GM12865 (cell line): ENCODE results near the gene NCDN.

Experiments
- DNase-seq: peaks from one replicate; pipeline ENCODE4 v3.0.0; 2010; ENCODE audit warnings: low read depth
- H3K4me3 ChIP-seq: 2 replicates; pipeline ENCODE4 v1.5.1; 2011; ENCODE audit warnings: mild to moderate bottlenecking, low read depth, low read length, control low read depth
- TF ChIP-seq, protein P1 (sequence below): IDR thresholded peaks from 2 replicates; pipeline ENCODE4 v1.5.1; 2011; ENCODE audit warnings: low read length, control low read depth, low read depth, inconsistent platforms; ENCODE audit not compliant: insufficient read depth; ENCODE audit errors: missing control alignments

The NCDN gene

DNA sequence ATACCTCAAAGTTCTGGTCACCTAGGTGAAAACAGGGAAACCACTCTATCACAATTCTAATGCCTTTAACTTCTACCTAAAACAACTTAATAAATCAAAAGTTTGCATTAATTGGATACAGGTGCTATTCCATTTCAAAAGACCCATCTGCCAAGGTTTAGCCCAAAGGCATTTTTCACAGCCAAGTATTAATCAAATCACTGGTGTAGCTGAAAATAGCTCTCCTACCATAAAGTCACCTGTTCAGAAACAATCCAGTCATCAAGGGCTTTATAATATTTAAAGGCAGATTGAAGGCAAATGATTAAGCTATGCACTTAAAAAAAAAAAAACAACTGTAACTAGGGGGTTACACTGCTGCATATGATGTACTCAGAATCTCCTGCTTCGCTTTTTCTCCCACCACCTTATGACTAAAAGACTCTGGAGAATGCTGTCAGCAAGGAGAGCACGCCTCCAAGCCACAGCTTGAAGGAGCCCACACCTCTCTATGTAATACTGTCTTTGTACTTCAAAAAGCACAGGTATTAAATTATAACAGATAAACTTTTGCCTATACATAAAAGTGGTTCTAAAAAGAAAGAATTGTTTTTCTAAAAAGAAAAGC, 20.9 kb upstream of the NCDN start:
- no peak overlapping the region for H3K4me3 ChIP-seq
- TF ChIP-seq, protein P1, sequence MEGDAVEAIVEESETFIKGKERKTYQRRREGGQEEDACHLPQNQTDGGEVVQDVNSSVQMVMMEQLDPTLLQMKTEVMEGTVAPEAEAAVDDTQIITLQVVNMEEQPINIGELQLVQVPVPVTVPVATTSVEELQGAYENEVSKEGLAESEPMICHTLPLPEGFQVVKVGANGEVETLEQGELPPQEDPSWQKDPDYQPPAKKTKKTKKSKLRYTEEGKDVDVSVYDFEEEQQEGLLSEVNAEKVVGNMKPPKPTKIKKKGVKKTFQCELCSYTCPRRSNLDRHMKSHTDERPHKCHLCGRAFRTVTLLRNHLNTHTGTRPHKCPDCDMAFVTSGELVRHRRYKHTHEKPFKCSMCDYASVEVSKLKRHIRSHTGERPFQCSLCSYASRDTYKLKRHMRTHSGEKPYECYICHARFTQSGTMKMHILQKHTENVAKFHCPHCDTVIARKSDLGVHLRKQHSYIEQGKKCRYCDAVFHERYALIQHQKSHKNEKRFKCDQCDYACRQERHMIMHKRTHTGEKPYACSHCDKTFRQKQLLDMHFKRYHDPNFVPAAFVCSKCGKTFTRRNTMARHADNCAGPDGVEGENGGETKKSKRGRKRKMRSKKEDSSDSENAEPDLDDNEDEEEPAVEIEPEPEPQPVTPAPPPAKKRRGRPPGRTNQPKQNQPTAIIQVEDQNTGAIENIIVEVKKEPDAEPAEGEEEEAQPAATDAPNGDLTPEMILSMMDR = no peak
- DNase-seq = no peak

DNA sequence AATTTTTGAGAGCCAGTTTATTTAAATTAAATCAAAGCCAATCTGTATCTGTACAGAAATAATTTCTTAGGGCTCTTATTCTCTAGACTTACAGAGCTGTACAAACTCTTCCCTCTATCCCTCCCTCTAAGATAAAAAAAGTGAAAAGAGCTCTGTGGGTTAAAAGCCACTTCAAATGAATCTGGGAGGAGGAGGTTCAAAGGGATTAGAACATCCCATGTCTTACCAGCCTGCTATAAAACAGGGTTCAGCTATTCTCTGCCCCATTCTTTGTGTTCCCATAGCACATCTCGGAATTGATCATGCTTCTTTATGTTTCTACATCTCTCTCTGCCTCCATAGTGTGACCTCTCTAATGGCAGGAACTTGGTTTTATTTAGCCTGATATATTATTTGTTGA, 19.8 kb upstream of the NCDN start:
- TF ChIP-seq, protein P1 = no peak
- DNase-seq = no peak
- H3K4me3 ChIP-seq = peak overlapping the region; percentile 42

DNA sequence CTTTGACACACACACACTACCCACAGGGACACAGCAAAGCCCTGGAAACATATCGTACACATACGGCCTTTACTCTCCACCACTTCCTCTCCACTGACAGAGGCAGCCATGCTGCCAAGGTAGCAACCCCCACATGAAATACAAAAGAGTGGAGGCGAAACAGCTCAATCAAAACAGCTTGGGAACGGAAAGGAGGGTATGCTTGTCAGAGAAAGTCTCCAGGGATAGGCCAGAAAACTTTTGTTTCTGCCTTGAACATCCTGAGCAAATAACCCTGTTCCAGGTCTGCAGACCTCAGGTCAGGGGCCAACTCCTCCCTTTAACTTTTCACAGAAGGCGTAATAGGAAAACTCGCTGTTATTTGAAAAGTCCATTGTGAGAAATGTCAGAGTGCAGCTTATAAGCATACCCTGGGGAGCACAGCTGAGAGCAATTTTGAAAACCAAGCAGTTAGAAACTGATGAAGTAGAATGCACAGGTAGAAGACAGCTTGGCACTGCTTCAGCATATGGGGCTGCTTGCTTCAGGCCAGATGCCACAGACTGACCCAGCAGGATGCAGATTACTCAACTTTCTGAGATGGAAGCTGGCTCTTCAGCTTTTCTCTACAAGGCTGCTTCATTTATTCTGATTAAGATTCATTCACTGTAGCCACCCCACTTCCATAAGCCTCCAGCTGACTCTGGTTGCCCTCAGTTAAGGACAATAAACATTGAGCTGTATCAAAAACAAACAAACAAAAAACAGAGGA, 18.4 kb upstream of the NCDN start:
- peak overlapping the region; percentile 42 for H3K4me3 ChIP-seq
- TF ChIP-seq, protein P1 = no peak
- DNase-seq = peak; percentile 76

DNA sequence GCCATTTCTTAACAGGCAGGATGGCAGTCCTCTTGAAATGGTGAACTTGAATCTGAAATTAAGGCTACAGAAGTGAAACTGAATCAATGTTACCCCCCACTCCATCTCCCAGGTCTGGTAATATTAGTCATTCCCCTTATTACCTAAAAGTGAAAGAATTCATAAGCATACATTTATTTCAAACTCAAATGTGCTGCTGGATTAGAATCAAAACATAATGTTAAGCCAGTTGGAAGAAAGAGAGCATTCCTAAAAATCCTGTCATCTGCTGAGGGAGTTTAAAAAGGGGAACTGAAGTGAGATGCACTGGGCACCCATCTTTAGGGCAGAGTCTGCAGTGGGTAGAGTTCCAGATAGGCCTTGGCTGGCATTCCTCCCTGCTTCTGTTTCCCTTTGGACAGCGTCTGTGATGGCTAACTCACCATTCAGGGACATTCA, 17.8 kb upstream of the NCDN start:
- DNase-seq = peak; percentile 71
- TF ChIP-seq, protein P1 = no peak
- H3K4me3 ChIP-seq = no peak overlapping the region

DNA sequence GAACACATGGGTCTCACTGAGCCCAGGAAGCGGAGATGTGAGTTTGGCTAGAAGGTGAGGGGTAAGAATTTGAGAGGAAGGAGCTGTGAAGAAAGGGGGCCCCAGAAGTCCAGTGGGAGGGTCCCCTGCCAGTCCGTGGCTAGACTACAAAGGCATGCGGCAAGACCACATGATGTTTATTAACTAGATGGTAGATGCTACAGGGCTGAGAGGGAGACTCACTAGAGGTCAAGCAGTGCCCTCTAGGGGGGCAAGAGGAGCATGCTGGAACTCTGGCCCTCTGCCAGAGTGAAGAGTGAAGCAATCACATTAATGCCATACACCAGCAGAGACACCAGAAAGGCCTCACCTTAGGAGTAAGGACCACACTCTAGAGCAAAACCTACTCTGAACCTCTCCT, 12.6 kb upstream of the NCDN start:
- TF ChIP-seq, protein P1 = peak; percentile 58
- peak; percentile 77 for DNase-seq
- no peak overlapping the region for H3K4me3 ChIP-seq

DNA sequence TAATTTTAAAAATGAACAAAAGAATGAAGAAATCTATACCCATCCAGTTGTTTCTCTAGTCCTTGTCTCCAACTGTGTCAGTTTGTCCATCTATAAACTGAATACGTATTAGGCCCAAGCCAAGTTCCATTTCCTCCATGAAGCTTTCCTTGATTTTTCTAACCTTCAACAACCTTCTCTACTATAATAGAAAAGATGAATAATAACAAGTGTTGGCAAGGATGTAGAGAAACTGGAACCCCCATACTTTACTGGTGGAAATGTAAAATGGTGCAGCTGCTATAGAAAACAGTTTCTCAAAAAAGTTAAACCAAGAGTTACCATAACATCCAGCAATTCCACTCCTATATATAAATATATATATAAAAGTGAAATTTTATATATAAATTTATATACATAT, 11.0 kb upstream of the NCDN start:
- no peak overlapping the region for H3K4me3 ChIP-seq
- TF ChIP-seq, protein P1 = no peak
- DNase-seq = no peak

DNA sequence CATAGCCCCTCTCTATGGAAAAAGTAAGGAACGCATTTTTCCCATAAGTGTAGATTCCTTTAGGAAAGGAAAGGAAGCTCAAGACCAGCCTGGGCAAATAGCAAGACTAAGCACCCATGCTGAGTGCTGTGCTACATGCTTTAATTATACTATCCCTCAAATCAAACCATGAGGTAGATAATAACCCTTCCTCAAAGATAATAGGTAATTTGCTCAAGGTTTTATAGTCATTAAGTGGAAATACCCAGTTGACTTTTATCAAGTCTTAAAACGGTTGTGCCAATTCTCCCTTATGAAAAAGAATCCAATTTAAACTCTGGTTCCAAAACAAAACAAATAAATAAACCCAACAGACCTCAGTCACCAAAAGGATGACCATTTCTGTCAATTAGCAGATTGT, 3.7 kb upstream of the NCDN start:
- TF ChIP-seq, protein P1 = no peak
- no peak overlapping the region for H3K4me3 ChIP-seq
- no peak for DNase-seq
